LNCaP clone FGC (cell line): ENCODE measurements around the gene MYO1H.
"Not testable (repeated sequence)": the region's sequence is repeated elsewhere in the genome, so short reads cannot be mapped to it uniquely, and the experiment has no call there.

ENCODE experiments used
- DNase-seq: peaks from one replicate; pipeline ENCODE4 v3.0.0-alpha.2; 2011; ENCODE audit warnings: low read depth
- H3K4me3 ChIP-seq: 2 replicates; pipeline ENCODE4 v1.5.1; 2011; ENCODE audit warnings: mild to moderate bottlenecking, low read depth, low read length, control low read depth
- CTCF ChIP-seq: IDR thresholded peaks from 2 replicates; pipeline ENCODE4 v1.5.1; 2012; ENCODE audit warnings: mild to moderate bottlenecking; ENCODE audit not compliant: control insufficient read depth, insufficient read depth; ENCODE audit errors: extremely low read depth

MYO1H gene

DNA sequence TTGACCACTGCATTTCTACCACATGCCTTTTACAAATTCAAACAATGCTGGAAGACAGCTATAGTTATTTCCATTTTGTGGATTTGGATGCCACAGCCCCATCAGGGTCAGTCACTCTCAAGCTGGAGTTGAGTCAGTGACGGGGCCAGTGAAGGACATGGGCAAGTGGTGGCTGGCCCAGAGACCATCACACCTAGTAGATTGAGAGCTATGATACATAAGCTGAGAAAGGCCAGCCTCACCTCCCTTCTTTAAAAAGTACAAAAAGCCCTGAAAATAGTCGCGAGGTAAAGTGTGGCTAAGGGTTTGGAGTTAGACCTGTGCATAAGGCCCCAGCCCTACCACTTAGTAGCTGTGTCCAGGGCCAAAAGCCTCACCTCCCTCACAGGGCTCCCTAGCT, 125.3 kb downstream of the MYO1H start:
- H3K4me3 ChIP-seq = no peak overlapping the region
- TF ChIP-seq CTCF = no peak
- DNase-seq = no peak

GRCh38 chr12:109473526-109474270, 126.0 kb downstream of the MYO1H start:
- H3K4me3 ChIP-seq, DNase-seq: not testable (repeated sequence)

- DNase-seq = no peak
- no peak for TF ChIP-seq CTCF
- H3K4me3 ChIP-seq = no peak overlapping the region
Measured at GRCh38 chr12:109475121-109475520, 127.4 kb downstream of the MYO1H start.

DNA sequence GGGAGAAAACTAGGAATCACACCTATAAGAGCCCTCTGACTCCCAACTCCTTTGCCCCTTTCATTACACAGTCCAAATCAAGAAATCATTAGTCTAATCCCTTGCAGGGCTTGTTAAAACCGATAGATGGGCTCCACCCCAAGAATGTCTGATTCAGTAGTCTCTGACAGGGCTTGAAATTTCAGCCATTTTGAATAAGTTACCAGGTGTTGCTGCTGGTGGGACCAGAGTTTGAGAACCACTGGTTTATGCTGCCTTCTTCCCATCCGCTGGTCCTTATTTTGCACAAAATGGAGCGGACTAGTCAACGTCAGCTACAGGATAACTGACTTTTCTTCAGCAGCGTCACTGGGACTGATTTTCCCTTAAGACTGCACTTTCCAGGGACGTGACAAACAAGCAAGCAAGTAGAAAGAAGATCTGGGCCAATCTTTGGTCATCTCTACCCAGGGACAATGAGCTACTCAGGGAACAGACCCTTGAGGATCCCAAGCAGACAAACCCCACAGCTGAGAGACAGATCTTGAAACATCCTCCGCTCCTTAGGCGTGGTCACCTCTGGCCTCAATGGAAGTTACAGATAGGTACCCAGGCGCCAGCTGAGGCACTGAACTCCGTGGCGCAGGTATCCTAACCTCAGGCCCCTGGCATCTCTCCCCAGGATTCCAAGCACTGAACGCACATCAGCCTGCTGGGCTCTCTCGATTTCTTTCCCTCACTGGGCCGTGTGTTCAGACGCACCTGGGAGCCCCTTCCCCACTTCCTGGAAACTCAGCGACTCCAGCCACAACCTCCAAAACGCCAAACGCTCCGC, 128.5 kb downstream of the MYO1H start:
- no peak for TF ChIP-seq CTCF
- H3K4me3 ChIP-seq = peak overlapping the region; percentile 99
- DNase-seq = no peak

DNA sequence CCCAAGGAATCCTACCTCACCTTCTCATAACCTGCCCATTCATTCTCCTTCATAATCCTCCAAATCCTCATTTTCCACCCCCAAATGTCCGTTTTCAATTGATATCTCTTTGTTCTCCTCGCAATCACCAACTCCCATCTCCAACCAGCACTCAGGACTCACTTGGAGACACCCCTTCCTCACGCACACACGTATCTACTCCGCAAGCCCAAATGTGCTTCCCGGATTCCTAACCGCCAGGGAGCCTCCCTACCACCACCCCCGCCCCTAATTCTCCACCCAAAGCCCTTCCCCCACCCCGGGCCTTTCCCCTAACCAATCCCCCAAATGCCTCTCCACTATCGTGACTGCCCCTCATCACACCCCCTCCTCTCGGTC, 129.1 kb downstream of the MYO1H start:
- DNase-seq = no peak
- H3K4me3 ChIP-seq = peak overlapping the region; percentile 99
- TF ChIP-seq CTCF = no peak

GRCh38 chr12:109477185-109477962, 129.7 kb downstream of the MYO1H start, which contains the start of the genes KCTD10 and UBE3B:
Gene KCTD10 (minus strand): TSS chr12:109477300. CDS start chr12:109477262, 38 bp downstream.
Gene UBE3B (plus strand): TSS chr12:109477634. CDS start chr12:109483552, 5,918 bp downstream.
- H3K4me3 ChIP-seq = peak within 1 kb of the TSS; percentile 99
- no peak for TF ChIP-seq CTCF
- DNase-seq = peak; percentile 76

- DNase-seq = no peak
- TF ChIP-seq CTCF = no peak
- peak overlapping the region; percentile 99 for H3K4me3 ChIP-seq
Measured at GRCh38 chr12:109477963-109478315, 130.2 kb downstream of the MYO1H start.
